Measurements from ENCODE around the gene C10orf143.
A peak's percentile ranks its signal among the peaks of the same experiment; 100 is the strongest.
"Not testable (repeated sequence)": the region's sequence is repeated elsewhere in the genome, so short reads cannot be mapped to it uniquely, and the experiment has no call there.

Gene C10orf143

DNA sequence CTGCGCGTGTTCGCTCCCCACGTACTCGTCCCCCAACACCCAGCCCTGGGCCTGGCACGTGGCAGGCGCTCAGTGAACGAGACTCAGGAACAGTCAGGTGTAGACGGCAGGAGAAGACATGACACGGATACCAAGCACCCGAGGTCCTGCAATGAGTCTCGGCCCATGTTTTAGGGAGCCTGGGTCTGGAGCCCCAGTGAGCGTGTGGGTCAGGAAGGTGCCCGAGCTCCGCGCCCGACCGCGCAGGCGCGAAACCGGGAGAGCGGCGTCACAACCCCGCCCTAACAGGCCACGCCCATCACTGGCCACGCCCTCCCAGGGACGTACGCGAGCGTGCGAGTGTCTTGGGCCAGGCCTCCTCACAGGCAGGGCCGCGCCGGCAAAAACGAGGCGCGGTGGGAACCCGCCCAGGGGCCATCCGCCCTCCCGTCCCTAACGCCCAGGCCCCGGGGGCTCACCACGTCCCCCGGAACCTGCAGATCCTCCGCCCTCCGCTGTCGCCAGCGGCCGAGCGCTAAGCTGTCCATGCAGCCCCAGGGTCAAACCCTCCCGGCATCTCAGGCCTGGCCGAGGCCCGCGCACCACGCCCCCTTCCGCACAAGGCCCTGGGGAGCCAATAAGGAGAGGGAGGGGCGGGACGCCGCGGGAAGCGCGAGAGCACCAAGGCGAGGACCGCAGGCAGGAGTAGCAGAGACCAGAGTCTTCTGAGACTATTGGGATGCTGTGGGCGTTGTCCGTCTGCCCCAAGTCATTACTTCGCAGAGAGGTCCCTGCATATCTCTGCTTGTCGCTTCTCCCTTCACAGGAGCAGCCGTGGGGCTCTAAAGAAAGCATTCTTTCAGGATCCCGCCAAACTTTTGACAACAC lies at the start of gene C10orf143:
Gene C10orf143 (minus strand): TSS at position 585 of the 867 bp plus-strand sequence. CDS start 58 bp downstream, at position 527.
- peak; percentile 94 to 96 (median 96) for DNase-seq (ENCODE audit: low read depth in 2 of 3, low spot score in 1 of 3)

DNA sequence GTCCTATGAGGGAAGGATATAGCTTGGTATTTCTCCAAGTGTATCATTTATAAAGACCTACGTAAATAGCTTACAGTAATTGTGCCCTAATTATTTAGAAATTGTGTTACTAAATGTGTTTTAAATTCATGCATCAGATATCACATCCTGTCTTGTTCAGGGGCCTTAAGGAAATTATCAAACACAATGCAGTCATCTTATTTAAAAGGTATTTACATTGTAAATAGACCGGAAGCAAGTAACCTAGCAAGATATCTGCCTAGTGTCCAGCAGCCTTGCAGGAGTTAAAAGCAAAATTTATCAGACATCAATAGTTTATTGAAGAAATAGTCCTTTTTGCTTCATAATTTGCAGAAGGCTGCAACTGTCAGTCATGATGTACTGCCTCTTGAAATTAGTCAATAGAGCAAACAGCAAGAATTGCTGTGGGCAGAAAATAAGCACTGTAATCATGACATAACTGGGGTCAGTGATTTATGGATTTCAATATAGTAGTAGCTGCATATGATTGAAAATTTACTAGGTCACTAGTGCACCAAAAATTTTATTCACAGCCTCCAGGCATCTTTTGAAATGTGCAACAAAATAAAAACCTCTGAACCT lies 48.7 kb upstream of the C10orf143 start:
- DNase-seq (ENCODE audit: low read depth in 2 of 3, low spot score in 1 of 3), result no peak

DNA sequence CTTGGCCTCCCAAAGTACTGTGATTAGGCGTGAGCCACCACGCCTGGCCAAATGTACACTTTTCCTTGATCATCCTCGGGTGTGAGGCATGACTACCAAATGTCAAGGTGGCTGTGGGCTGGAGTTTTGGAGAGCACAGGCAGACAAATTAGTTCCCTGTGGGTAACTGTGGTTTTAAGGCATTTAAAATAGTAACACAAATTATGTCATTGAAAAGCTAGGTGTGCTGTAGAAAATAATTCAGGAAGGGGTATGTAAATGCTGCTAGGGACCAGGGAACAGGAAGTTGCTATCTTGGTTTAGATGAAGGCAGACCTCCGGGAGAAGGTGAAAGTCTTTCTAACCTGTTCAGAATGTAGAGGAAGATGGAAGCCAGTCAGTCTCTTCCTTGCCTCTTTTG lies 35.4 kb upstream of the C10orf143 start:
- DNase-seq (ENCODE audit: low read depth in 2 of 3, low spot score in 1 of 3), result no peak

DNA sequence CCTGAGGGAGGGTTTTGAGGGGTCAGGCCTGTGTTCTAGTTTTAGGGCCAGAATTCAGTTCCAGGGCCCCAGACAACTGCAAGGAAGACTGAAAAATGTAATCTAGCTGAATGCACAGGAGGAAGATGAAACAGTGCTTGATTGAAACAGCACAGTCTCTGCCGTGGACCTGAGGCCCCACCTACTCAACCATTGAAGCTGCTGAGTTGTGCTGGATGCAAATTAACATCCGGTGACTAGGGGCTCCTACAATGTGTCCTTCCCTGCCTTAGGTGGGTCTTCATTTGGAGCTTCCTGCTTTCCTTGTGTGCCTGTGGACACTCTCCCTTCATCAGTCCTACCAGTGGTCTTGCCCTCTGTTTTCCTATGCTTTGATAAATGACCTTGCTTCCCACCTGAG lies 31.2 kb upstream of the C10orf143 start:
- DNase-seq (ENCODE audit: low read depth in 2 of 3, low spot score in 1 of 3), result no peak

DNA sequence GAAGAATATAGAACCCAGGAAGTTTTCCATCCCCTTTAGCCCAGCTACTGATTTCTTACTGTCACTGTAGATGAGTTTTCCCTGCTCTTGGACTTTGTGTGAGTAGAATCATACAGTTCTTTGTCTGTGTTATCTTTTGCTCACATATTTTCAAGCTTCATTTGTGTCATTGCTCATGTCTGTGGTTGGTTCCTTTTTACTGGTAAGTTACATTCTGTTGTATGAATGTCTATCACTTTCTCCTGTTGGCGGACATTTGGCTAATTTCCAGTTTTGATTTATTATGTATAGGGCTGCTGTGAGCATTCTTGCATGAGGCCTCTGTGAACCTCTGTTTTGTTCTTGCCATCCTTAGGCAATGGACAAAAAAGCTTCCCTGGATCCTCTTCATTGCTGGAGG lies 30.8 kb upstream of the C10orf143 start:
- no peak for DNase-seq (ENCODE audit: low read depth in 2 of 3, low spot score in 1 of 3)

DNA sequence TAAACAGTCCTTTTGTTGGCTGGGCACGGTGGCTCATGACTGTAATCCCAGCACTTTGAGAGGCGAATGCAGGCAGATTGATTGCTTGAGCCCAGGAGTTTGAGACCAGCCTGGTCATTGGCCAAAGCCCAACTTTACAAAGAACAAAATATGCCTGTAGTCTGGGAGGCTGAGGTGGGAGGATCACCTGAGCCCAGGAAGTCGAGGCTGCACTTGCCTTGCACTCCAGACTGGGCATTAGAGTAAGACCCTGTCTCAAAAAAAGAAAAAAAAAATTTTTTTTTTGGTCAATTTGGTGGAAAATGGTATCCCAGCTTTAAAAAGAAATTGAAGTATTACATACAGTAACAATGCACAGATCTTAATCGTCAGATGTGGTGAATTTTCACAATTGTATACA lies 30.4 kb upstream of the C10orf143 start:
- no peak for DNase-seq (ENCODE audit: low read depth in 2 of 3, low spot score in 1 of 3)

DNA sequence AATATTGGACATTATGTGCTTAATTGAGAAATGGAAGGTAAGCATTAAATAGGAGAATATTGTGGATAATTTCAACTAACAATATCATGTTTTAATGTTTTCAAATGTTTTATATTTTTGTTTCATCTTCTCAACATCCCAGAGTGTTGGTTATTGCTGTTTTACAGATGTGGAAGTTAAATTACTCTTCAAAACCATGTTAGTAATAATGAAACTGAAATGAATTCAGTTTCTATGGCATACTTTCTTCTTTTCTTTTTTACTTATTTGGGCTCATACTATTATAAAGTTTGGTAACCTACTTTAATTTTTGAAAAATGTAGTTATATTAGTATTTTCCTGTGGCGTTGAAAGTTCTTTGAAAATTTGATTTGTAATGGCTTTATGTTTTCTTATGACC lies 29.8 kb upstream of the C10orf143 start:
- DNase-seq (ENCODE audit: low read depth in 2 of 3, low spot score in 1 of 3), result no peak

DNA sequence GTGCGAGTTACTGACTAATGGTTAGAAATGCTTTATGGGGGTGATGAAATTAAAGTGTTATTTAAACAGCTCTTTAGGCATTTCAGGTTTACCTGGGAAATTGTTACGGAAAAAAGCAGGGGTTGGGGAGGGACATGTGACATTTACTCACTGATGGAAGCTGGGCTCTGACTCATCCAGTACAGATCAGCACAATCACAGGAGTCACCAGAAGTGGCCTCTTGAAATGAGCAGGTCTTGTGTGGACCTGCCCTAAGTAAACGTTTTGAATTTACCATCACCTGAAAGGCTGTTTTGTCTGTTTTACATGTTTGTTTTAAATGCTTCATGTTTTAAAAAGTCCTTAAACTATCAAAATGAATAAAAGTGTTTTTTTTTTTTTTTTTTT lies 27.8 kb upstream of the C10orf143 start:
- peak in 1 of 3 donors; percentile 23 for DNase-seq (ENCODE audit: low read depth in 2 of 3, low spot score in 1 of 3)

DNA sequence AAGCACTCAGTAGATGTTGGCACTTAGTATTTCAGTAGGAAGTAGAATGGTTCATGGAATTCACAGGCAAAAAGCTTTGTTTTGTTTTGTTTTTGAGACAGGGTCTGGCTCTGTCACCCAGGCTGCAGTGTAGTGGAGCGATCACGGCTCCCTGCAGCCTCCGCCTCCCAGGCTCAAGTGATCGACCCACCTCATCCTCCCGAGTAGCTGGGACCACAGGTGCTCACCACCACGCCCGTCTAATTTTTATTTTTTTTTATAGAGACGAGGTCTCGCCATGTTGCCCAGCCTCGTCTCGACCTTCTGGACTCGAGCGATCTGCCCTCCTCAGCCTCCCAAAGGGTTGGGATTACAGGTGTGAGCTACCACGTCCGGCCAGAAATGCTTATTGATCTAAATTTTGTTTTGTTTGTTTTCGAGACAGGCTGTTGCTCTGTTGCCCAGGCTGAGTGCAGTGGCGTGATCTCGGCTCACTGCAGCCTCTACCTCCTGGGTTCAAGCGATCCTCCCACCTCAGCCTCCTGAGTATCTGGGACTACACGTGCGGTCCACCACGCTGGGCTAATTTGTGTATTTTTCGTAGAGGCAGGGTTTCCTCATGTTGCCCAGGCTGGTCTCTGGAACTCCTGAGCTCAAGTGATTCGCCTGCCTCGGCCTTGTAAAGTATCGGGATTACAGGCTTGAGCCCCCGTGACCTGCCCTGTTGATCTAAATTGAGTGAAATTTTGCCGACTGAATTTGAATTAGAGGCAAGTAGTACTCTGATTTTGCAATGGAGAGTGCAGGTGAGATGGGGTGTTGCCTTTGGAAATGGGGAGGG lies 27.2 kb upstream of the C10orf143 start:
- DNase-seq (ENCODE audit: low read depth in 2 of 3, low spot score in 1 of 3), result no peak

DNA sequence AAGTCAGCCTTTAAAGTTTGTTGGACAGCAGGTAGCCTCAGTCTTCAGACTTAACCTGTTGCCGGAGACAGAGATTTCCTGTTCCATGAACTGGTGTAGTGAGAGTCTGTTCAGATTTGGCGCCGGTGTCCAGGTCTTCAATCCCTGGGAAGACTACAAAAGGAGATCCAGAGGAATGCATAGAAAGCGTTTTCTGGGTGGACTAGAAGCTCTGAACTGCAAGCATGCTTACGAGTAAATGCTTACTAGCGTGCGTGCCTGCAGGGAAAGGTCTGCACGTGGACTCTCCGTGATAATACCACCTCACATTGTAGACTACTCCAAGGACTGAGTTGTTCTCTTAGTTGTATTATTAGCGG lies 26.4 kb upstream of the C10orf143 start:
- no peak for DNase-seq (ENCODE audit: low read depth in 2 of 3, low spot score in 1 of 3)

DNA sequence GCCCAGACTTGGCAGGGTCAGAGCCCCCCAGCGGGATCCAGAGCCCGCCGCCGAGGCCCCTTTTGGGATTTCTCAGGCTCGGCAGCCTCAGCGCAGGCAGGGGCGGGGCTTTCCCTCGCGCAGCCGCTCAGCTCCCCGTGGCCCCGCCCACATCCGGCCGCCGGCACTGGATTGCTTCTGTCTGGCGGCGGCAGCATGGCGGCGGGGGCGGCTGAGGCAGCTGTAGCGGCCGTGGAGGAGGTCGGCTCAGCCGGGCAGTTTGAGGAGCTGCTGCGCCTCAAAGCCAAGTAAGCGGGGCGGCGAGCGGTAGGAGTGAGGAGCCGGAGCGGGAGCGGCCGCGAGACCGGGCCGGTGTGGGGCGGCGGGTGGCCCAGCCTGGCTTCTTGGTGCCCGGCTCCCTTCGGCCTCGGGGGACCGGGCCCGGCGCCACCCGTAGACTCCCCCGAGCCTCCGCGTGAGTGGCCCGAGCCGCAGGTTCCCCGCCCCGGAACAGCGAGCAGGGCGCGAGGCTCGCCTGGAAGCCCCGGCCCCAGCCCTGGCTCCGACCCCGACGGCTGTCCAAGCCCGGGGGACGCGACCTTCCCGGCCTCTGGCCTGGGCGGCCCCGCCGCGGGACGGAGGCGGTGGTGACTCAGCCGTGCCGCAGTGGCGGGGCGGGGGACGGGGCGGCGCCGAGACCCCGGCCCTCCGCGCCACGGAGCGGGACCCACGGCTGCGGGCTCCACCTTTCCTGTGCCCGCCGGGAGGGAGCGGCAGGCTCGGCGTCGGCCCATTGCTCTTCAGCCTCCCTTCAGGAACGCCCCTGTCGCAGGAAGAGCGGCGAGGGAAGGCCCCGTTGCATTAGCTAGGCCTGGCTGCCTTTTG lies 25.8 kb upstream of the C10orf143 start, which contains the start of gene GLRX3:
Gene GLRX3 (plus strand): TSS at position 166 of the 864 bp plus-strand sequence. CDS start 30 bp downstream, at position 196.
- peak; percentile 74 to 89 (median 81) for DNase-seq (ENCODE audit: low read depth in 2 of 3, low spot score in 1 of 3)

DNA sequence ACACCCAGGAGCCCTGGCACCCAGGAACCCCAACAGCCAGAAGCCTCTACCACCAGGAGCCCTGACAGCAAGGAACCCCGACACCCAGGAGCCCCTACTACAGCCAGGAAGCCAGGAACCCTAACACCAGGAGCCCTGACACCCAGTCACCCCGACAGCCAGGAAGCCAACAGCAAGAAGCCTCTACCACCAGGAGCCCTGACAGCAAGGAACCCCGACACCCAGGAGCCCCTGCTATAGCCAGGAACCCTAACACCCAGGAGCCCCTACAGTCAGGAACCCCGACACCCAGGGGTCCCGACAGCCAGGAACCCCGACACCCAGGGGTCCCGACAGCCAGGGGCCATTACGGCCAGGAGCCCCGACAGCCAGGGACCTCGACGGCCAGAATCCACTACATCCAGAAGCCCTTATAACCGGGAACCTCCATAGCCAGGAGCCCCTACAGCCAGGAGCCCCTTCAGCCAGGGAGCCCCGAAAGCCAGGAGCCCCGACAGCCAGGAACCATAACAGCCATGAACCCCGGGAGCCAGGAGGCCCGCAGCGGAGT lies 25.1 kb upstream of the C10orf143 start:
- DNase-seq (ENCODE audit: low read depth in 2 of 3, low spot score in 1 of 3), result no peak

DNA sequence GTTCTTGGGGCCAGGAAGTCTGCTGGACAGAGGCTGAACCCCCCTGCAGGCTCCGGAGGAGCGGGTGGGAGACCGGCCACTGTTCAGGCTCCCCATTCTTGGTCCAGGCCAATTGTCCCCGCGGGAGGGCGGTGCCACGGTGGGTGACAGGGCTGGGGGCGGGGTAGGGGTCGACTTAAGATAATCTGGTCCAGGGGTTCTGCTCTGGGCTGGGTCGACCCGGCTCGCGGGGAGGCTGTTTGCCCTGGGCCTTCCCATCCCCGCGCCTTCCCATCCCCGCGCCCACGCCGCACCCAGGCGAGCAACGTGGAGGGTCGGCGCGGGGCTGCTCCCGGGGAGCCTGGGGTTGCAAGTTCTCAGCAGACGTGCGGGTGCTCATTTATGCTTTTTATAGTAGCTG lies 18.3 kb upstream of the C10orf143 start:
- DNase-seq (ENCODE audit: low read depth in 2 of 3, low spot score in 1 of 3), result no peak

DNA sequence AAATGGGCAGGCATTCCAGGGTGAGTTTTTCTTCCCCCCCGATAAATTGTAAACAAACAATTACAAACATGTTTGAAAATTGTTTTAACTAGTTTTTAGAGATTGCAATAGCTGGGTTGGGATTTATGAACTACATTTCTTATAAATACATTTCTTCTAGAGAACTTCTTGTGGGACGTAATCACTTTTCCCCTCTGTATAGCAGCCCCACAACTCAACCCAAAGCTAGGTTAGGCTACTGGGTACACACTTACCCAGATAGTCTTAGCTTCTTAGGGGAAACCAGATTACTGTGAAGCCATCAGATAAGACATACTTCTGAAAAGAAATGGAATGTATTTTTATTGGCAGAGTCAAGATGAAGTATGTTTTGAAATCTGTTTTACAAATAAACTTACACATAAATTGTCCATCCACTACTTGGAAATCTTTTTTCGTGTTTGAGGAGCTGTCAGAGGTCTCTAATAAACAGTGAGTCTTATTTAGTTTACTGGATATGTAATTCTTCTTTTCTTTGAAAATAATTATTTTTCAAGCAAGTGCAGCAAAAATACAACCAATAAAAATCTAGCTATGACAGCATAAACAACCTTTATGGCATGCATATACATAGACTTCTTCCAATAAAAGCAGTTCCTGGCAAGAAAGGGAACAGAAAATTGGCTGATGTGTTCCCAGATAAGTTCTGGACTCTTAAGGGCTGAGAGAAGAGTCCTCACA lies 17.6 kb upstream of the C10orf143 start:
- no peak for DNase-seq (ENCODE audit: low read depth in 2 of 3, low spot score in 1 of 3)

DNA sequence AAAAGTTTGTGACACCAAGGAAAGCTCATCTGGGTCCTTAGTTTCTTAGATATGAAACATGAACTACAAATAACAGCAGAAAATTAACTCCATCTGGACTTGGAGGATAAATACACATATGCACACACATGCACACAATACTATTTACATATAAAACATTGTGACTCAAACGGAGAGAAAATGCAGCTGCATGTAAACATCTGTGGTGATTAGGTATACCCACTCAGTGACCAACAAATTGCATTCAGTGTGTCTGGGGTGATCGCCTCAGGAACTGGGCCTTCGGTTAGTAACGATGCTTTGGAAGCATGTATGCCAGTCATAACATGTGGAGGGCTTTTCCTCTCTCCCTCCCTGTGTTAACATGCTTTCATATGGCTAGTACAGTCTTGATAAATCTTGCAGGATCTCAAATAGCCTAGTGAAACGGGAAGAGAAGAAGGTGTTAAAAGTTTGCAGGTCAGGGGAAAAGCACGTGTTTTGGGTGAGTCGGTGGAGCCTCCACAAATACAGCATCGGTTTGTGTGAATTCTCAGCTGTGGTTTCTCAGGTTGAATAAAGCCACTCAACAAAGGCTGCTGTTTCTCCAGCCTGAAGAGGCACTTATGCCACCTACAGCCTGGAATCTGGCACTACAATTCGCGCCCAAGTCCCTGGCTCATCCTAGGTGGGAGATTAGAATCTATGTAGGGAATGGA lies 16.9 kb upstream of the C10orf143 start:
- DNase-seq (ENCODE audit: low read depth in 2 of 3, low spot score in 1 of 3), result peak; percentile 32 to 51 (median 35)

DNA sequence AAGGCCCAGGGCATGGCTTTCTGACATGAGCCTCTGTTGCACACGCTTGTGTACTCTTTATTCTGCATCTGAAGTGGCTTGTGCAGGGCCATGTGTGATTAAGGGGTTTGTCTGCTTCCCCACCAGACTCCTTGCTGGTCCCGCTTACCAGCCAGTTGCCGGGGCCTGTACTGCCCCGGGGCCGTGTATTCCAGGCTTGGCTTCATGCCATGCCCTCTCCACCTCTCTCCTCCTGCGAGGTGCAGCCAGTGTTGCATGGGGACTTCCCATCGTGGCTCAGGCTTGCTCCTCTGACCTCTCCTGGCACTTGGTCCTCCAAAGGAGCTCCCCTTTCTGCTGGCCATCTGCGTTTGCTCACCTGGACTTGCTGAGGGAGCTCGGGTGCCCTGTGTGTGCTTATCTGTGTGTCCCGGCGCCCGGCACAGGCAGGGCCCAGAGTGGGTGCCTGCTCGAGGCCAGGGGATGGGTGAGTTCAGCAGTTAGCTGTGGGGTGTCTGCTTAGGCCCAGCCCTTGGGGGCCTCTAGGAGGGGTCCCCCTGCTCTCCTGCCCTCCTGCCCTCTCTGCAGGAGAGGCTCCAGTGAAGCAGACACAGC lies 11.0 kb upstream of the C10orf143 start:
- no peak for DNase-seq (ENCODE audit: low read depth in 2 of 3, low spot score in 1 of 3)

DNA sequence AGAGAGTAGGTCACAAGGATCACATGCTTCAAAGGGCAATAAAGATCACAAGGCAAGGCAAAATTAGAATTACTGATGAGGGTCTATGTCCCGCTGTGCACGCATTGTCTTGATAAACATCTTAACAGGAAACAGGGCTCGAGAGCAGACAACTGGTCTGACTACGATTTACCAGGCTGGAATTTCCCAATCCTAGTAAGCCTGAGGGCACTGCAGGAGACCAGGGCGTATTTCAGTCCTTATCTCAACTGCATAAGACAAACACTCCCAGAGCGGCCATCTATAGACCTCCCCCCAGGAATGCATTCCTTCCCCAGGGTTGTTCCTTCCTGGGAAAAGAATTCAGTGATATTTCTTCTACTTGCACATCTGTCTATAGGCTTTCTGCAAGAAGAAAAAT lies 6.9 kb upstream of the C10orf143 start:
- not testable (repeated sequence) for DNase-seq (ENCODE audit: low read depth in 2 of 3, low spot score in 1 of 3)

DNA sequence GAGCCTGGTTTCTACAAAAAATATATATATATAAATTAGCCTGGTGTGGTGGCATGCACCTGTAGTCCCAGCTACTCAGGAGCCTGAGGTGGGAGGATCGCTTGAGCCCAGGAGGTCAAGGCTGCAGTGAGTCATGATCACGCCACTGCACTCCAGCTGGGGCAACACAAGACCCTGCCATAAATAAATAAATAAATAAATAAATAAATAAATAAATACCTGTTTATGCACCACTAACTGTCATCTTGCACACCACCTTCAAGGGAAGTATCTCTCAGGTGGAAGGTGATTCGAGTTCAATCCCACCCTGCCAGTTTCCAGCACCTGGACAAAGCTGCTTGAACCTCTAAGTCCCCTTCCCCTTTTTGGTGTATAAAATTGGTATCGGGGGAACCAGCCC lies 6.3 kb upstream of the C10orf143 start:
- DNase-seq (ENCODE audit: low read depth in 2 of 3, low spot score in 1 of 3), result not testable (repeated sequence)

DNA sequence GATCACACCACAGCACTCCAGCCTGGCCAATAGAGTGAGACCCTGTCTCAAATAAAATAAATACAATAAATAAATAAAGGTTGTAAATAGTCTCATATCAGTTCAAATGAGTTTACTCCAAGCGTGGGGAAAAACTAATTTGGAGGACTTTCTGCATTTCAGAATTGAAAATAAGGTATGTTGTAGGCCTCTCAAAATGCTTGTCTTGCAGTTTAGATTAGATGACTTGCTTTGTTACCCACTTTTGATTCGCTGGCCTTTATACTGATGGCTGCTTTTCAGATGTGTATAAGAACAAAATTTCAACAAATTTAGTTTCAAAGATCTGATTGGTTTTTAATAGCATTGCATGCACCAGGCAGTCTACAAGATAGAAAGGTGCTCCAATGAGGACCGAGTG lies 2.2 kb upstream of the C10orf143 start:
- no peak for DNase-seq (ENCODE audit: low read depth in 2 of 3, low spot score in 1 of 3)
